GM21619 (cell line): ENCODE measurements around the gene VPS13D.
"Not testable (repeated sequence)": the region's sequence is repeated elsewhere in the genome, so short reads cannot be mapped to it uniquely, and the experiment has no call there.

Source experiments
- ATAC-seq: cut with Tn5 transposase; IDR thresholded peaks from one replicate; pipeline ENCODE4 v1.9.1; 2021; ENCODE audit not compliant: unreplicated experiment

The VPS13D gene

DNA sequence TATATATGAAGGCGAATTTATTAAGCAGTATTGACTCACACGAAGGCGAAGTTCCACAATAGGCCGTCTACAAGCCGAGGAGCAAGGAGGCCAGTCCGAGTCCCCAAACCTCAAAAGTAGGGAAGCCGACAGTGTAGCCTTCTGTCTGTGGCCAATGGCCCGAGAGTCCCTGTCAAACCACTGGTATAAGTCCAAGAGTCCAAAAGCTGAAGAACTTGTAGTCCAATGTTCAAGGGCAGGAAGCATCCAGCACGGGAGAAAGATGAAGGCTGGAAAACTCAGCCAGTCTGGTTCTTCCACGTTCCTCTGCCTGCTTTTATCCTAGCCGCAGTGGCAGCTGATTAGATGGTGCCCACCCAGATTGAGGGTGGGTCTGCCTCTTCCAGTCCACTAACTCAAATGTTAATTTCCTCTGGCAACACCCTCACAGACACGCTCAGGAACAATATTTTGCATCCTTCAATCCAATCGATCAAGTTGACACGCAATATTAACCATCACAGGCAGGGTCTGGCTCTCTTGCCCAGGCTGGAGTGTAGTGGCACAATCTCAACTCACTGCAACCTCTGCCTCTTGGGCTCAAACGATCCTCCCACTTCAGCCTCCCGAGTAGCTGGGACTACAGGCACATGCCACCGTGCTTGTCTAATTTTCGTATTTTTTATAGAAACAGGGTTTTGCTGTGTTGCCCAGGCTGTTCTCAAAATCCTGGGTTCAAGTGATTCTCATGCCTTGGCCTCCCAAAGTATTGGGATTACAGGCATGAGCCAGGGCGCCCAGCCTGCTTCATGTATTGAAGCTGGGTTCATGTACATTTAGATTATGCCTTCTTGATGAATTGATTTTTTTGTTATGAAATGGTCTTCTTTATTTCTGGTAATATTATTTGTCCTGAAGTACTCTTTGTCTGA is 302.8 kb downstream of the VPS13D start:
- ATAC-seq, result no peak

DNA sequence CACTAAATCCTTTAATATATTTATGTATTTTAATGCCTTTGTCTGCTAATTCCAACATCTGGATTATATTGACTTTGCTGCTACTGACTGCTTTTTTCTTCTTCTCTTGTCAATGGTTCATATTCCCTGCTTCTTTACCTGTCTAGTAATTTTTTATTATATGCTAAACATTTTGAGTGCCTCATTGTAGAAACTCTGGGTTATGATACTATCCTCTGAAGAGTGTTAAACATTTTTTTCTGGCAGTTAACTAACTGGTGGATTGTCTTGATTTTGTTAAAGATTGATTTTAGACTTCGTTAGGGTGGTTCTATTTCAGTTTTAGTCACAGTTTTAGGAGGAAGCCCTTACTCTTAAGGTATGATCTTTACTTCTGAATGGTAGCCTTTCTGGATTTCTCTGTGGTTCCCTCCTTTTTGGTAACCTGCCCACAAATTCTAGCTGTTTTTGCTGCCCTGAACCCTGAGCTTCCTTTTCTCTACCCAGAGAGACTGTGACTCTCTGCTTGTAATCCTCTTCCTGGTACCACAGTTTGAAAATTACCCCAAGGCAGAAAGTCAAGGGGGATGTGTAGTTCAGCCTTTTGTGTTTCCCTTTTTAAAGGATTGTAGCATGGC is 306.3 kb downstream of the VPS13D start:
- no peak for ATAC-seq

DNA sequence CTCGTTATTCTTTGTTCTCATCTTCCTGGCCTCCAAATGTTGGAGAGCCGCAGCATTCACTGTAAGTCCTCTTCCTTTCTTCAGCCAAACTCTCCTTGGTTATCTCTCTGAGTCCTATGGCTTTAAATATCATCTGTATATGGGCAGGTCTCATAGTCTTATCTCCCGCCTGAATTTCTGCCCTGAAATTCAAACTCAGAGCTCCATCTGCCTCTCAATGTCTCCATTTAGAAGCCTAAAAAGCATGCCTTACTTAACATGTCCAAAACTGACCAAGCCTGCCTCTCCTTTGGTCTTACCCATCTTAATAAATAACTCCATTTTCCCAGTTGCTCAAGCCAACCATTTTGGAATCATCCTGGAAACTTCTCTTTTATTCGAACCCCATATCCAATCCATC is 307.5 kb downstream of the VPS13D start:
- no peak for ATAC-seq

DNA sequence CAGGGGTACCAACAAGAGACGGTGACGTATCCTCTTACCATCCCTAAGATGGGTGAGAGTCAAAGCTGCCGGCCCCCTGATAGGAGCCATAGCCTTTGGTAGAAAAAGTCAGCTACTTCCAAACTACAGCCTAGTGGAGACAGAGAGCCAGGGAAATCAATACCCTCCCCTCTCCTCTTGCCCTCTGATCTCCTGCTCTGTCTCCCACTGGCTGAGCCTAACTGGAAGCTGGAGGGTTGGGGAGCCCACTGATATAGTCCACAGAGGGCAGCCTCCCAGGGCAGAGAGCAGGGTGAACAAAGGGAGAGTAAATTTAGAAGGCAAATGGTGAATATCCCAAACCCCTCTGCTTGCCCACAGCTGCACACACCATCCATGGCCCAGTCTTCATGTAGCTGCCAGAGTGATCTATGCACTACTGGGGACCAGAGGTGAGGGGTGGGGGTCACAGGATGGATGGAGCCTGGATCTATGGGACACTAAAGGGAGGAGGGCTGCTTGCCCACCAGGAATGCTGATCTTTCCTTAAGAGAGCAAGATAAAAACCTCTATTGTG is 308.2 kb downstream of the VPS13D start:
- ATAC-seq, result no peak

DNA sequence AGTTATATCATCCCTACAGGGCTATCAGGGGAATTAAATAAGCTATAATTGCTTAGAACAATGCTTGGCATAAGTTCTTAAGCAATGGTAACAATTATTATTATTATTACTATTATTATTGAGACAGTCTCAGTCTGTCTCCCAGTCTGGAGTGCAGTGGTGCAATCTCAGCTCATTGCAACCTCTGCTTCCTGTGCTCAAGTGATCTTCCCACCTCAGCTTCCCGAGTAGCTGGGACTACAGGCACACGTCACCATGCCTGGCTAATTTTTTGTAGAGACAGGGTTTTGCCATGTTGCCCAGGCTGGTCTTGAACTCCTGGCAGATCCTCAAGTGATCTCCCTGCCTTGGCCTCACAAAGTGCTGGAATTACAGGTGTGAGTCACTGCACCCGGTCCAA is 308.7 kb downstream of the VPS13D start:
- not testable (repeated sequence) for ATAC-seq

DNA sequence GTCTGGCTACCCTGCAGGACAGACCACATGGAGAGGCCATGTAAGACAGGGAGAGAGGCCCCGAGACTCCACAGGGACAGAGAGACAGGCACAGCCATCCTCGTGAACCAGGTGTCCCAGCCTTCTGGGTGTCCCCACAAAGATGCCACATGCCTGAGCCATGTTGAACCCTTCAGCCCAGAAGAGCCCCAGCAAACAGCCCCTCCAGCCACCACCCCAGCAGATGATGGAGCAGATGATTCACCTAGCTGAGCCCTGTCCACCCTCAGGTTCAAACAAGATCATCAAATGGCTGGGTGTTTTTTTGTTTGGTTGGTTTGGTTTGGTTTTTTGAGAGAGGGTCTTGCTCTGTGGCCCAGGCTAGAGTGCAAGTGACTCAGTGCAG is 309.5 kb downstream of the VPS13D start:
- no peak for ATAC-seq

DNA sequence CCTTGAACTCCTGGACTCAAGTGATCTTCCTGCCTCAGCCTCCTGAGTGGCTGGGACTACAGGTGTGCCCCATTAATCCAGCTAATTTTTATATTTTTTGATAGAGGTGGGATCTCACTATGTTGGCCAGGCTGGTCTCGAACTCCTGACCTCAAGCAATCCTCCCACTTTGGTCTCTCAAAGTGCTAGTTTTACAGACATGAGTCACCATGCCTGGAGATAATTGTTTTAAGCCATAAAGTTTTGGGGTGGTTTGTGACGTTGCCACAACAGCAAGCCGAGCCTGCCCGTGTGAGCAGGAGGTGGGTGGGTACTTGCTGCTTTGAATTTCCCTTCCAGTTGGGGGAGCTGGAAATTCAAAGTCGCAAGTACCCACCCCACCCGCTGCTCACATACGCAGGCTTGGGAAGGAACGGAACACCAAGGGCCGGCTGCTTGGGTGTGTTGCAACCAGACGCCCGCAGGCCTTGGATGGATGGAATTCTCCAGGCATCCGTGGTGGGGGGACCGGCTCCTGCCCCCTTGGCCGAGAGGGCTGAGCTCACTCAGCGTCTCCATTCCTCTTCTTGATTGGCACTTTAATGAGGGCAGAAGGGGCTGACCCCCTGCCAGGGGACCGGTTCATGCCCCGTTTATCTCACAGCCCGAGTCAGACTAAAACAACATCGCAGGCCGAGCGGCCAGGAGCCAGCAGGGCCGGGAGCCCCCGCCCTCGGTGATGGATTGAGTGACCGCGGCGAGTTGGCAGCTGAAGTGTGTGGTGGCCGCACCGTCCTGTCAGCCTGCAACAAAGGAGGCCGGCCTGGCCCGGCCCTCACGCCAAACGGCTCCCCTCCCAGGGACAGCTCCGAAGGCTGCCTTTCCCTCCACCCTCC is 310.1 kb downstream of the VPS13D start:
- no peak for ATAC-seq

DNA sequence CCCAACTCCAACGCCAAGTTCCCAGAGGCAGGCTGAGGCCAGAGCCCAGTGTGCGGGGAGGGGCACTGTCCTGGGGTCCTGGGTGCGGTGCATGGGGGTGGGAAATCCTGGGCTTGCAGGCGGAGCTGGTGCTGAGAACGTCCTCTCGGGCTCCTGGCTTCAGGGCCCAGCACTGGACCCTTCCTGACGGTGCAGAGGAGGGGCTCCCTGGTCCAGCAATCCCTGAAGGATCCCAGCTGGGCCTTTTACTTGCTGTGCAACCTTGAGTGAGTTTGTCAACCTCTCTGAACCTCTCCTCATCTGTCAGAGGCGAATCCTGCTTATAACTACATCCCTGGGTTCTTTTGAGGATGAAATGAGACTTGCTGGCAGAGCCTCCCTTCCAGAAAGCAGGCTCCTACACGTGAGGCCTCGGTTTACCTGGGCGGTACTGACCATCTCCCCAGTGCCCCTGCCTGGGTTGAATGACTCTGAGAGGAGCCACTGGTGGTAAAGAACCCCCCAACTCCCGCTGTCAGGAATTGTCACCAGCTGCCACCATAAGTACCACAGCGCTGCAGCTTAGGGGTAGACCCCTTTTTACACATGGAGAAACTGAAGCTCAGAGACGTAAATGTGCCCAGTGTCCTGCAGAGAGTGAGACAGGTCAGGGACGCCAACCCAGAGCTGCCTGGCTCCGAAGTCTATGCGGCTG is 310.9 kb downstream of the VPS13D start:
- ATAC-seq, result no peak

DNA sequence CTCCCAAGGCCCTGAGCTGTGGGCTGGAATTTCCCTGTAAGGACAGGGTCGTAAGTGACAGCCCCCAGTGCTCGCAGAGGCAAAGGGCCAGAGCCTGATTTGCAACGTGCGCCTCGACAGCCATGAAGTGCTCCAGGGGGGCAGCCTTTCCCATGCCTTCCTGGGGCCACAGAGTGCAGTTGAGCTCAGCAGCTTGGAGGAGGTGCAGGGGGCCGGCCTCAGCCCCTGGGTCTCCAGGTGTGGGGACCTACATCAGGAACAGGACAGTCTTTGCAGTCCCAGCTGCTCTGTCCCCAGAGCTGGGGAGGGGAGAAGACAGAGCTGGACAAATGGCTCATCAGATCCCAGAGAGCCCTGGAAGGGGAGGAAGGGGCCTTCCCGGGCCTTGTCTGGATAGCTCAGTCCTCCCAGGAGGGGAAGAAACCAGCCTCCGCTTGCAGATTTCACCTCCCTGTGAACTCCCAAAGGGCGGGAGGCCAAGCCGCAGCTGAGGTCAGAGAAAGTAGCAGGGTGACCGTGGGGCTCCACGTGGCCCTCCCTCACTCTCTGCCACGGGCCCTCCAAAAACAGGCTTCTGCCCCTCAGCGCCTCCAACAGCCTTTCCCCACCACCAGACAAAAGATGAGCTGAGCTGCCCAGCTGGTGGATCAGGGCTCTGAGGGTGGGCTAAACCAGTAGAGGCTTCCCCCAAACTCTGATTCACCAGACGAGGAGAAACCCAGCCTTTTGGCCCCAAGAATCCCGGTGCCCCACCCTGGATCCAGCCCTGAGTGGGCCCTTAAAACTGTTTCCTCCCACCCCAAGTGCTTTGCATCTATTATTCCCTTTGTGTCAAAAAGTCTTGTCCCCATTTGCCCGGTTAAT is 311.7 kb downstream of the VPS13D start:
- ATAC-seq, result no peak

DNA sequence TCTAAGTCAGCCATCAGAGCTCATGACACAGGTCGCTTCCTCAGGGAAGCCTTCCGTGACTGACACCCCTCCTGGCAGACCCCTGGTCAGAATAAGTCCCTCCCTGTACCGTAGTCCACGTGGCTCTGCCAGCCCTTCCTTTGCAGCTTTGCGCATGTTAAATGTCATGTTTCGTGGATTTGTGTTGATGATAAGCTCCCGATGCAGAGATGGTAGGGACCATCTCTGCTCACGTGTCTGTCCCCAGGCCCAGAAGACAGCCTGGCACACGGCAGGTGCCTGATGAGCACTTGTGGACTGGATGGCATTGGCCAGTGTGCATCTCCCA is 312.3 kb downstream of the VPS13D start:
- no peak for ATAC-seq

DNA sequence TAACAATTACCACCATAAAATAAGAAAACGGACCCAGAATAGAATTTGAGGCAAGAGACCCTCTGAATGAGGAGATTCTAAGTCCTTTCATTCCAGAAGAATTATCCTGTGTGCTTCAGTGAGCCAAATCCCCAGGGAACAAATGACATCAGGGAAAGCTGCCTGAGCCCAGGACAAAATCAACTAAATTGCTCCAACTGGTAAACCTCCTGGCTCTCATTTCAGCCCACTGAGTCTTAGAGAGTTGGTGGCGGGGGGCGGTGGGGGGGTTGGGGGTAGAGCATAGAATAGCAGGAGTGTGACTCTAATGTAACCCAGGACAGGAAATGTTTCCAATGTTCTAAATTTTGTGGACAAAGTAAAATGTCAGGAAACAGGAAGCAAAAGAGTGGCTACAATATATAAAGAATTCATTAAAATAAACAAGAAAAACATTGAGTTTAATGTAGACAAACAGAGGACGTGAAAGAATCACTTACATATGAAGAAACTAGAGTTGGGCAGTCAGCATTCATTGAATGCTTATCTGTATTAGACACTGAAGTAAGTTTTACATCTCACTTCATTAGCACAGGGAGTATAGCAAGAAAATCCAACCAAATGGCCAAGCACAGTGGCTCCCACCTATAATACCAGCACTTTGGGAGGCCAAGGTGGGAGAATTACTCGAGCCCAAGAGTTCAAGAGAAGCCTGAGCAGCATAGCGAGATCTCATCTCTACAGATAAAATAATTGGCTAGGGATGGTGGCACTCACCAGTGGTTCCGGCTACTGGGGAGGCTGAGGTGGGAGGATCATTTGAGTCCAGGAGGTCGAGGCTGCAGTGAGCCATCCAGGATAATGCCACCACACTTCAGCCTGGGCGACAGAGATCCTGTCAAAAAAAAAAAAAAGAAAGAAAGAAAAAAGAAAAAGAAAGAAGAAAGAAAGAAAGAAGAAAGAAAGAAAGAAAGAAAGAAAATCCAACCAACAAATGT is 313.1 kb downstream of the VPS13D start:
- no peak for ATAC-seq

DNA sequence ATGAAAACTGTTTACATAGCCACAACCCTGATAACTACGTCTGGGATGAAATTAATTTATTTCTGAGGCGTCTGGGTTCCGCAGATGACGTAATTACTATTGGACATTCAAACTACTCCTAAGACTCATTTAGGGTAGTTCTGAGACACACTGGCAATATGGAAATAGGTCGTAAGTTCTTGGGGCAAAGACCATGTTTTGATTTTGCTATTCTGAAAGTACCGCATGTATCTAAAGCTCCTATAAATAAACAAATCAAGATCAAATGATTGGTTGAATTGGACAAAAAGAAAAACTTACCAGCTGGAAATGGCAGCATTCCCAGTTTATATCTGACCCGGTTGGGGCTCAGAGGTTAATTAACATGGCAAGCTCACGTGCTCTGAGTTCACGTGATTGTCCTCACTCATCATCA is 313.9 kb downstream of the VPS13D start:
- no peak for ATAC-seq

DNA sequence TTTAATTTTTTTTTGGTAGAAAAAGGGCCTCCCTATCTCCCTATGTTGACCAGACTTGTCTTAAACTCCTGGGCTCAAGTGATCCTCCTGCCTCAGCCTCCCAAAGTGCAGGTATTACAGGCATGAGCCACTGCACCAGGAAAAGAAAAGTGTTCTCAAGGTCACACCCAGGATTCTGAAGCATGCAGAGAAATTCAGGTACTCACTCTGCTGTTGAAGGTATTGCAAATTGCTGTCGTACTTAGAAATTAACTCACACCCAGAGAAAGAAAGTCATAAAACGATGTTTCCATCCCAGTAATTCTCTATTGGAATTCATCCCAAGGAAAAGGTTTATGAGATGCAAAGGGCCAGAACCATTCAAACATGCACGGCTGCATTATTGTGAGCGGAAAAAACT is 314.5 kb downstream of the VPS13D start:
- ATAC-seq, result no peak

DNA sequence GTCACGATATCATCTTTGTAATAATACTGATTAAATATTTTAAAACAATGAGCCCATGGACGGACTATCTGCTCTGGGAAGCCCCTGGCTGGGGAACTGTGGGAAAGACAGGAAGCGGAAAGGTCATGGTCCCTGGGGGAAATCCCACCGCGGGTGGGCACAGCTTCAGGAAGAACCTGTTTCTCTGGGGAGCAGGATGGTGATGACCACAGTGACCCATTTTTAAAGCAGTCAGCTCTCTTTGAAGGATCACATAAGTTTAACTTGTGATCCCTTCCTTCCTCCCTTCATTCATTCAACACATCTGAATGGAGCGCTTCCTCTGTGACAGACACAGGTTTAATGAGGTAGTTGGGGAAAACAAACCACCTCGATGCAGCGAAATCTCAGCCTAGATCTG is 315.2 kb downstream of the VPS13D start:
- no peak for ATAC-seq

DNA sequence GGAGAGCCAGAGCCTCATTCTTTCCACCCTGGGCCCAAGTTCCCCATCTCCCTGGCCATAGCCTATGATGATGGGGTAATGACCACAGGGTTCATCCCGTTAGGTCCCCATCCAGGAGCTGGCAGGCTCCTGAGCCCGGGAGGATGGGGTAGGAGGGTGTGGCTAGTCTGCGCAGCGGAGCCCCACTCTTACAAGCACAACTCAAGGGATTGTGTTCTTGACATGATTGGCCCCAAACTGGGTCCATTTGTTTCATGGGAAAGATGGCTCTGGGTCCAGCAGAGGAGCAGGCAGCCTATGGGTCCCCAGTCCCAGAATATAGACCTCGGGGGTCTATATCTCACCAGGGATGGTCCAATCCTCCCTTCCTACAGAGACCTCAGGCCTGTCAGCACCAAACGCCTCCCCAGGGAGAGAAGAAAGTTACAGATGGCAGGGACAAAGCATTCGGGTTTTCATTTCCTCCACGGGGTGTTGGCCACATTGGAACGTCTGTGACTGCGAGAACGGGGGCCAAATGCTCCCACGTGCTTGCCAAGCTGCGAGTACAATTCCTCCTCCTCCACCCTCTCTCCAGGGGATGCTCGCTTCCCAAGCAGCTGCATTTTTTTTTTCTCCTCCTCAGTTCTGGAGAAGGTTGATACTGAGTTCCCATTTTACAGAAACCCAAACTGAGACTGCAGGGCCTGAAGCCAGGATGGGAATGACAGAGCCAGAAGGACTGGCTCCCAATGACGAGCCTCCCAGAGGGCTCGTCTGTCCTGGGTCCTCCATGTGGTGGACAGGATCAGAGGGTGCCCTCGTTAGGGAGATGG is 317.1 kb downstream of the VPS13D start:
- ATAC-seq, result no peak

DNA sequence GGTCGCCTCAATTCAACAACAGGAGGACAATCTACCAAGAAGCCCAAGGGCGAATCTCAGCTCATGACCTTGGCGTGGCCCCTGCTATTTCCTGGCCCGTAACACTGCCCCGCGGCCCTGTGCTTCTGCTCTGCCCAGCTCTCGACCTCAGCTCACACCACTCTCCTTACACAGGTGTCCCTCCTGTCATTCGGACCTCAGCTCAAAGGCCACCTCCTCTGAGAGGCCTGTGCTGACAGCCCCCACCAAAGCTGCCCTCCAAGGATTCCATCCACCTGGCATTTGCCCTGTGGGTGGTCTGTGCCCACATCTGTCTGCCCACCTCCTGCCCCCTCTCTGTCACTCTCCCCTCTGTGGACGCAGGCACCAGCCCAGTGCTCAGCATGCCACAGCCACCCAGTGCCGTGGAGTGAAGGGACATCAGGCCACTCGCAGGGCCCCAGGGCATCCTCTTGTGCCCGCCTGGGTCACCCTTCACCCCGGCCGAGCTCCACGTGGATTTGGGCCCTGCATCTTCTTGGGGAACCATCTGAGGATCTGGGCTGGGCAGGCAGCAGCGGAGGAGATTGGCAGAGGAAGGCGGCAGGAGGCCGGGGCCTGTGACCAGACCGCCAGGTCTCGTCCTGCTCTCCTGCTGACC is 317.9 kb downstream of the VPS13D start:
- ATAC-seq, result no peak

DNA sequence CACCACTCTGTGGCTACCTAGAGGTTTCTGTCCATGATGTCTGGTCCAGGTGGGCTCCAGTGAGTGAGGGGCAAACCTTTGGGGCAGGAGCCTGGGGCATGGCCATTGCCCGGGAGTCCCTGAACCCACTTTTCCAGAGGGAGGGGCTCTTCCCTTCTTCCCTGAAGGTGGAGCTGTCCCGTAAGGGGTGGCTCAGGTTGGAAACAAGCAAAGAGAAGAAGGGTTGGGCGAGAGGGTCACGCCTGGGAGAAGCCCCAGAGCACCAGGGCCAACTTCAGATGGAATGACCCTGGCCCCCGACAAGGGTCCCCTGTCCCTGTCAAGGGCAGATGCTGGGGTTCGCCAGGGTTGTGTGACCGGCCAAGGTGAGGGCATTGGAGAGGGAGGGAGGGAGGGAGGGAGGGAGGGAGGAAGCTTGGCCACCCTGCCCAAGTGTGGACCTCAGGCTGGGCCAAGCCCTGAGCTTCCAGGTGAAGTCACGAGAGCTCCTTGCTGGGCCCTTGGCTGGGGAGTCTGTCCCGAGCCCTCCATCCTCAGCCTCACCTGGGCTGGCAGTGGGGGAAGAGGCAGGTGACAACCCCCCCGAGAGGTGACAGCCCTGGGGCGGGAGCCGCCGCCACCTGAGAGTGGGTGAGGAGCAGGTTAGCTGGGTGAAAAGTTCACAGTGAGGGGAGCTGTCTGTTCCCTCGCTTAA is 318.6 kb downstream of the VPS13D start:
- no peak for ATAC-seq
